Astrocyte (in vitro differentiated cells and primary cell): ENCODE data around the gene SLC44A1. TPM values are rescaled to one million over a fixed set of nuclear protein-coding genes. Genes with fewer than 3 reads are reported as not detected.

Source experiments
- DNase-seq: peaks from one replicate; pipeline ENCODE4 v3.0.0-alpha.2; 2010; ENCODE audit warnings: low read depth
- FAIRE-seq: peaks from 2 replicates; lab custom pipeline; 2011; peaks lifted over from hg19 to GRCh38; lab: Jason Lieb, UNC
- H2AFZ ChIP-seq: 2 replicates; pipeline ENCODE4 v1.6.0; 2012; ENCODE audit warnings: low read depth, low read length, inconsistent platforms
- H3K27ac ChIP-seq: 2 replicates; pipeline ENCODE4 v1.5.1; 2011; ENCODE audit warnings: low read depth, low read length, inconsistent platforms
- H3K27me3 ChIP-seq: 2 replicates; pipeline ENCODE4 v1.6.0; 2011; ENCODE audit warnings: low read length, inconsistent platforms; ENCODE audit not compliant: insufficient read depth
- H3K36me3 ChIP-seq: 2 replicates; pipeline ENCODE4 v1.5.1; 2011; ENCODE audit warnings: low read length, inconsistent platforms; ENCODE audit not compliant: insufficient read depth
- H3K4me1 ChIP-seq: 2 replicates; pipeline ENCODE4 v1.5.1; 2011; ENCODE audit warnings: low read length, inconsistent platforms; ENCODE audit not compliant: insufficient read depth
- H3K4me2 ChIP-seq: 2 replicates; pipeline ENCODE4 v1.6.0; 2012; ENCODE audit warnings: low read length, inconsistent platforms
- H3K4me3 ChIP-seq: 2 replicates; pipeline ENCODE4 v1.5.1; 2011; ENCODE audit warnings: low read depth, mild to moderate bottlenecking, low read length, inconsistent platforms; ENCODE audit not compliant: insufficient read depth
- H3K79me2 ChIP-seq: 2 replicates; pipeline ENCODE4 v1.6.0; 2012; ENCODE audit warnings: mild to moderate bottlenecking, low read length, inconsistent platforms; ENCODE audit not compliant: insufficient read depth
- H3K9ac ChIP-seq: 2 replicates; pipeline ENCODE4 v1.6.0; 2012; ENCODE audit warnings: mild to moderate bottlenecking, low read length, inconsistent platforms
- H3K9me3 ChIP-seq: 2 replicates; pipeline ENCODE4 v1.5.1; 2012; ENCODE audit warnings: low read depth, mild to moderate bottlenecking, low read length, inconsistent platforms; ENCODE audit not compliant: insufficient read depth
- H4K20me1 ChIP-seq: 2 replicates; pipeline ENCODE4 v1.6.0; 2012; ENCODE audit warnings: low read length, inconsistent platforms; ENCODE audit not compliant: insufficient read depth
- H3K27ac Mint-ChIP-seq: one replicate; pipeline ENCODE4 v1.8.0; 2021; ENCODE audit warnings: mild to moderate bottlenecking, mixed read lengths; ENCODE audit not compliant: unreplicated experiment
- H3K27me3 Mint-ChIP-seq: one replicate; pipeline ENCODE4 v1.8.0; 2021; ENCODE audit warnings: low read depth, mixed read lengths; ENCODE audit not compliant: unreplicated experiment
- H3K36me3 Mint-ChIP-seq: one replicate; pipeline ENCODE4 v1.8.0; 2021; ENCODE audit warnings: low read depth, mixed read lengths; ENCODE audit not compliant: unreplicated experiment
- H3K4me1 Mint-ChIP-seq: one replicate; pipeline ENCODE4 v1.8.0; 2021; ENCODE audit warnings: low read depth, mixed read lengths; ENCODE audit not compliant: unreplicated experiment
- H3K4me3 Mint-ChIP-seq: one replicate; pipeline ENCODE4 v1.8.0; 2021; ENCODE audit warnings: mild to moderate bottlenecking, moderate library complexity, mixed read lengths; ENCODE audit not compliant: unreplicated experiment
- H3K9me3 Mint-ChIP-seq: one replicate; pipeline ENCODE4 v1.8.0; 2021; ENCODE audit warnings: mild to moderate bottlenecking, mixed read lengths; ENCODE audit not compliant: unreplicated experiment
- CTCF ChIP-seq: IDR thresholded peaks from 2 replicates; pipeline ENCODE4 v1.5.1; 2011; ENCODE audit warnings: low read depth, mild to moderate bottlenecking, inconsistent platforms, low read length, moderate library complexity; ENCODE audit not compliant: insufficient read depth
- EZH2 ChIP-seq: IDR thresholded peaks from 2 replicates; pipeline ENCODE4 v1.6.1; 2012; ENCODE audit warnings: mild to moderate bottlenecking, low read length, inconsistent platforms; ENCODE audit not compliant: insufficient read depth
- total RNA-seq: library from RNA; stranded (reverse); gene quantifications from 2 replicates; pipeline ENCODE4 v1.2.1, GENCODE V29; 2021

The SLC44A1 gene
- total RNA-seq, 1 donor from 2014 or later: 43.8 TPM

GRCh38 chr9:105305856-105306255, 61.4 kb downstream of the SLC44A1 start:
- H3K4me3 ChIP-seq: no peak overlapping the region
- H3K27me3 Mint-ChIP-seq: no peaks in the 10 kb centered on the region
- DNase-seq (no peak), FAIRE-seq (no peak)
- H3K79me2 ChIP-seq: no peaks in the 10 kb centered on the region
- H3K4me2 ChIP-seq: no peak overlapping the region
- no peaks in the 10 kb centered on the region for H3K4me1 ChIP-seq
- H3K4me3 Mint-ChIP-seq: no peak overlapping the region
- H3K9me3 Mint-ChIP-seq: no peaks in the 10 kb centered on the region
- H3K27ac Mint-ChIP-seq: peak overlapping the region; percentile 10
- H2AFZ ChIP-seq: no peak overlapping the region
- H3K27ac ChIP-seq: no peak overlapping the region
- H3K4me1 Mint-ChIP-seq: peaks cover 30% of the 10 kb centered on the region
- no peaks in the 10 kb centered on the region for H3K27me3 ChIP-seq
- H4K20me1 ChIP-seq: no peaks in the 10 kb centered on the region
- H3K36me3 Mint-ChIP-seq: peaks cover 5% of the 10 kb centered on the region
- H3K9ac ChIP-seq: no peak overlapping the region
- TF ChIP-seq CTCF: no peak
- TF ChIP-seq EZH2: no peak
- H3K36me3 ChIP-seq: no peaks in the 10 kb centered on the region
- H3K9me3 ChIP-seq: no peaks in the 10 kb centered on the region

- H3K36me3 ChIP-seq: no peaks in the 10 kb centered on the region
- FAIRE-seq (no peak), DNase-seq (no peak)
- H2AFZ ChIP-seq: no peak overlapping the region
- TF ChIP-seq EZH2: no peak
- no peak for TF ChIP-seq CTCF
- no peaks in the 10 kb centered on the region for H3K27me3 ChIP-seq
- H3K4me1 Mint-ChIP-seq: peaks cover 30% of the 10 kb centered on the region
- no peak overlapping the region for H3K27ac ChIP-seq
- no peaks in the 10 kb centered on the region for H3K79me2 ChIP-seq
- no peak overlapping the region for H3K9ac ChIP-seq
- no peak overlapping the region for H3K4me3 ChIP-seq
- no peaks in the 10 kb centered on the region for H4K20me1 ChIP-seq
- no peaks in the 10 kb centered on the region for H3K27me3 Mint-ChIP-seq
- H3K9me3 Mint-ChIP-seq: no peaks in the 10 kb centered on the region
- H3K27ac Mint-ChIP-seq: peak overlapping the region; percentile 56
- H3K4me2 ChIP-seq: no peak overlapping the region
- no peaks in the 10 kb centered on the region for H3K4me1 ChIP-seq
- no peak overlapping the region for H3K4me3 Mint-ChIP-seq
- H3K36me3 Mint-ChIP-seq: peaks cover 5% of the 10 kb centered on the region
- no peaks in the 10 kb centered on the region for H3K9me3 ChIP-seq
These were observed 62.1 kb downstream of the SLC44A1 start for GRCh38 chr9:105306351-105307140.

GRCh38 chr9:105307591-105308130, 63.2 kb downstream of the SLC44A1 start:
- no peaks in the 10 kb centered on the region for H3K36me3 ChIP-seq
- no peaks in the 10 kb centered on the region for H3K4me1 ChIP-seq
- H3K27ac ChIP-seq: no peak overlapping the region
- FAIRE-seq: no peak
- no peak overlapping the region for H2AFZ ChIP-seq
- no peak overlapping the region for H3K9ac ChIP-seq
- no peaks in the 10 kb centered on the region for H3K79me2 ChIP-seq
- Mint-ChIP-seq H3K4me3 (no peak overlapping the region), H3K27ac (no peak overlapping the region), H3K4me1 (peaks cover 30% of the 10 kb centered on the region), H3K36me3 (peaks cover 5% of the 10 kb centered on the region), H3K27me3 (no peaks in the 10 kb centered on the region), H3K9me3 (no peaks in the 10 kb centered on the region)
- no peak for DNase-seq
- H4K20me1 ChIP-seq: no peaks in the 10 kb centered on the region
- H3K4me2 ChIP-seq: no peak overlapping the region
- TF ChIP-seq EZH2 (no peak), CTCF (no peak)
- no peaks in the 10 kb centered on the region for H3K9me3 ChIP-seq
- no peak overlapping the region for H3K4me3 ChIP-seq
- no peaks in the 10 kb centered on the region for H3K27me3 ChIP-seq
